Measurements from ENCODE around the gene GCLC.
A peak's percentile ranks its signal among the peaks of the same experiment; 100 is the strongest.
"Not testable (repeated sequence)": the region's sequence is repeated elsewhere in the genome, so short reads cannot be mapped to it uniquely, and the experiment has no call there.

The GCLC gene

DNA sequence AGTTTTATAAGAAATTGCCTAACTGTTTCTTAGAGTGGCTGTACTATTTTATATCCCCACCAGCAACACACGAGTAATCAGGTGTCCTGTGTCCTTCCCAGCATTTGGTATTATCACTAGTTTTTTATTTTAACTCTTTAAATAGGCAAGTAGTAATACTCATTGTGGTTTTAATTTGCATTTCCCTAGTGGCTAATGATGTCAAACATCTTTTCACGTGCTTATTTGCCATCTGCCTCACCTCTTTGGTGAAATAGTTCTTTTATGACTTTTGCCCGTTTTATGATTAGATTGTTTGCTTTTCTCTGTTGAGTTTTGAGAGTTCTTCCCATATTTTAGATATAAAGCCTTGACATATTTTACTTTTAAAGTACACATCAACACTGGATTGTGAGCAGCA, 57.8 kb downstream of the GCLC start:
- no peak for DNase-seq

DNA sequence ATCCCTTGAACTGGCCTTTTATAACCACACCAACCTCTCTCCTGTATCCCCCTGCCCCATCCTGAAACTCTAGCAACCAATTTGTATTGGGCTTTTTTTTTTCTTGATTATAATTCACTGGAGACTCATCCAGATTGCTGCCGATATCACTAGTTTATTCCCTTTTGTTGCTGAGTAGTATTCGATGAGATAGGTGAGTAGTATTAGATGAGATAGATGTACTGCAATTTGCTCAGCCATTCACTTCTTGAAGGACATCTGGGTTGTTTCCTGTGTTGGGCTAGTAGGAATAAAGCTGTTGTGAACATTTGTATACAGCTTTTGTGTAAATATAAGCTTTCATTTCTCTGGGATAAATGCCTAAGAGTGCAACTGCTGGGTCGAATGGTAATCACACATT, 58.2 kb downstream of the GCLC start:
- DNase-seq: no peak

DNA sequence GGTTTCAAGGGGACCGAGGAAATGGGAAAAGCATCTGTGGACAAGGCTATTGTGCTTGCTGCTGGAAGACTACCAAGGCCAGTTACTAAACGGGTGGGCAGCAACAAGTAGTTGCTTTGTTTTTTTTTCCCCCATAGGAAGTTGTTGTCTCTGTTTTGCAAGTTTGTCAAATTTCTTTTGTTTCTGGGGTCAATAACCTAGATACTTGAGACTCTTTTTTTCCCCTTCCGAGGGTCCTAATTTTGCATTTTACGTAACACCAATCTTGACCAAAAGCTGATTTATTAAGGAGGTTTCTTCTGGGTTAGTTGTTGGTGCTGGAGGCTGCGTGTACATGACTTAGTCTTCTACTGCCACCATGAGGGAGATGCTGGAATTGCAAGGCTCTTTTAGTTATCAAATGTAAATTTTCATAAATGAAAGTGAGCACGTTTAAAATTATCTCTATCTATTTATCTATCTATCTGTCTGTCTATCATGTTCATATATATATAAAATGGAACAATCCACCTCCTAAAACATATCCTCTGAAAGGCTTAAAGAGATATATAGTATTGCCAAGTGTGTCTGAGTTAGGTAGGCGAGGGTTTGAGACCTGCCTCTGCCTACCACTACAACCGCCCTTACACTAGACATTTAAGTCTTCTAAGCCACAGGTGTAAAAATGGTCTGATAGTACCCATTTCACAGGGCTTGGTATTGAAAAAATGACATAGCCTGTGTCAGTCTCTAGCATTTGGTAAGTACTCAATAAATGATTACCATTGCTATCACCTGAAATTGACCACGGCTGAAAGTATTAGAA, 60.2 kb downstream of the GCLC start:
- peak; percentile 37 for DNase-seq

DNA sequence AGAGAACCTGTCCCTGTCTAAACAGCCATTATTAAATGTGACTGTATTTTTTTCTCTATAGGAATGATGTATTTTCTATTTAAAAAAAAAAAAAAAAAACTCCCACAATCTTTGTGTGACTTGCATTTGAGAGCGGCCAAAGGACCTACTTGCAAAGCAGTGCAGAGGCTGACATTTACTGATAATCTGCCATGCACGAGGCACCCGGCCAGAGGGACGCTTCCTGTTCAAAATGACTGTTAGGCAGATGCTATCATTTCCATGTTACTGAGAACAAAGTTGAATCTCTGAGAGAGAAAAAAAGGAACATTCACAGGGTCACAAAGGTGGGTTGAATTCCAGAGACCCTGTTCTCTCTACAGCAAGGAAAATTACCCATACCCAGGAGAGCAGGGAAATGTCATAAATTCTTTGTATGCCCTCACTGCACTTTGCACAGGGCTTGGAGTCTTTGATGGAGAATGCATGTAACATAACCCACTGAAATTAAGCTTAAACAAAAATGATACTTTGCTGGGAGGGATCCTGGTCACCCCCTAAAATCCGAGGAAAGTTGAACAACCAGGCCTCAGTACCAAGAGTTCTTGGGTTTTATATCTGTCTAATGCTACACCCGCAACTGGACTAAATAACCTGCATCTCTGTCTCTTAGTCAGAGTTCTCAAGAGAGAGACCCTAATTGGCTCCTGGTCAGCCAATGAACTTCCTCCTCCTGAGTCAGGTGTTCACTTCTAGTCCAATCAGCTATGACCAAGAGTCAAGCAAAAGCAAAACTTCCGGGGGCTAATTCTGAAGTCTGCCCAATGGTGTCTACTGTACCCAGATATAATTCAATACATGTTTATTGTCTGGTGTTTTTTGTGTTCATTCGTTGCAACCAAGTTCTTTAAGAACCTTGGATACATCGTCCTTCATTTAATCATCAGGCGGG, 61.2 kb downstream of the GCLC start:
- DNase-seq: peak; percentile 31

DNA sequence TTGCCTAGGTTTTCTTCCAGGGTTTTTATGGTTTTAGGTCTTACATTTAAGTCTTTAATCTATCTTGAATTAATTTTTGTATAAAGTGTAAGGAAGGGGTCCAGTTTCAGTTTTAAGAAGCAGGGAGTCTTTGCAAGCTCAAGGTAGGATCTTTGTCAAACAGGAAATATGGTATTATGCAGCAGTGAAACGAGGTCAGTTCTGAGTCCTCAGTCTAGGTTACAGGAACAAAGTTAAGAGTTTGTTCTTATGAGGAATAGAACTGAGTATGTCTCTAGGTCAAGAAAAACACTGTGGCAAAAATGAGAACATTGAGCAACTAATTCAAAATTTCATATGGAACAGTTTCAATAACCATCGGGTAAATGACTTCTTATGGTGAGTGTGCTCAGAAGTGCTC, 63.6 kb downstream of the GCLC start:
- no peak for DNase-seq

DNA sequence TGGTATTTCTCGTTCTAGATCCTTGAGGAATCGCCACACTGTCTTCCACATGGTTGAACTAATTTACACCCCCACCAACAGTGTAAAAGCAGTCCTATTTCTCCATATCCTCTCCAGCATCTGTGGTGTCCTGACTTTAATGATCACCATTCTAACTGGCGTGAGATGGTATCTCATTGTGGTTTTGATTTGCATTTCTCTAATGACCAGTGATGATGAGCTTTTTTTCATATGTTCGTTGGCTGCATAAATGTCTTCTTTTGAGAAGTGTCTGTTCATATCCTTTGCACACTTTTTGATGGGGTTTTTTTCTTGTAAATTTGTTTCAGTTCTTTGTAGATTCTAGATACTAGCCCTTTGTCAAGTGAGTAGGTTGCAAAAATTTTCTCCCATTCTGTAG, 64.1 kb downstream of the GCLC start:
- not testable (repeated sequence) for DNase-seq

DNA sequence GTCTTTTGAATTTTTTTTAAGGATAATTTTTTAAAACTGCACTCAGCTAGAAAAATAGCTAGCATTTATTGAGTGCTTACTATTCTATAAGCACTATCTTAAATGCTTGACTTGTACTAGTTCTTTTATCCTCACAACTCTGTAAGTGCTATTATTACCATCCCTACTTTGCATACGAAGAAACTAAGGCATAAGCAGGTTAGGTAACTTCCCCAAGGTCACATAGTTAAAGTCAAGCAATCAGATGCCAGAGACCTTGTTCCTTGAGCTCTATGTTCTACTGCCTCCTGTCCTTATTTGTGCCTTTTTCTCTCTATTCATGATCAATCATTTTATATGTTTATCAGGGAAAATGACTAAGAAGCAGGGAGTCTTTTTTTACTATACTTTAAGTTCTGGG, 65.0 kb downstream of the GCLC start:
- DNase-seq: no peak

DNA sequence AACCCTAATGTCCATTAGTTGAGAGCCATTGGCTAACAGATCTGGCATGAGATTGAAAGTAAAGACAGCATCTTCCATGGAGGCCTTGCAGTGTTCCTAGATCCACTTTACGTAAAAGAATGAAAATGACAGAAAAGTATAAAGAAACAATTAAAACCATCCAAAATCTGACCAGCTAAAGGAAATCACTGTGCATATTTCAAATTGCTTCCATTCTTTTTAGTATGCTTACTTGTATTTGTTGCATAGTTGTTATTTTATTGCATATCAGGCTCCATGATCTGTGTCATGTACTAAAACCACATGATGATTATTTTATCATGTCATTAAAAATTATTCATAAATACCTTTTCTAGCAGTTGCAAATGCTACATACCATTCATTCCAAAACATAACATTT, 67.9 kb downstream of the GCLC start:
- DNase-seq: no peak

DNA sequence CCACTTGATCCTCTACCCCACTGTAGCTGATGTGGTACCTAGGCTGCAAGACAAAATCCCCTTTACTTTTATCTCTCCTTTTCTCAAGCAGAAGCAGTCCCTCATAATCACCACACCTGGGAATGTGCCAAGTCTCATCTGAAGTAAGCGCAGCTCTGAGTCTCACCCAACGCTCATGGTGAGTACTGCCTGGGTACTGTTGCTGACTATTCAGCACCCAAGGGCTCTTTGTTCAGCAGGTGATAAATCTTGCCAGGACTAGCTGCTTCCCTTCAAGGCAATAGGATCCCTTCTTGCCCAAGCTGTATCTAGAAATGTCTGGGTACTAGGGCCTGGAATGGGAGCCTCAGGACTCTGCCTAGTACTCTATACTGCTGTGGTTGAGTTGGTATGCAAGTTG, 70.9 kb downstream of the GCLC start:
- DNase-seq: no peak

DNA sequence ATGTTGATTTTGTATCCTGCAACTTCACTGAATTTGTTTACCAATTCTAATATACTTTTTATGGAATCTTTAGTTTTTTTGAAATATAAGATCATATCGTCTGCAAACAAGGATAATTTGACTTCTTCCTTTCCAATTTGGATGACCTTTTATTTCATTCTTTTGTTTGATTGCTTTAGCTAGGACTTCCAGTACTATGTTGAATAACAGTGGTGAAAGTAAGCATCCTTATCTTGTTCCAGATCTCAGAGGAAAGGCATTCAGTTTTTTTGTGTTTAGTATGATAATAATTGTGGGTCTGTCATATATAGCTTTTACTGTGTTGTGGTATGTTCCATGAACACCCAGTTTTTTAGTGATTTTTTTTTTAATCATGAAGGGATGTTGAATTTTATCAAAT, 75.7 kb downstream of the GCLC start:
- DNase-seq: no peak

DNA sequence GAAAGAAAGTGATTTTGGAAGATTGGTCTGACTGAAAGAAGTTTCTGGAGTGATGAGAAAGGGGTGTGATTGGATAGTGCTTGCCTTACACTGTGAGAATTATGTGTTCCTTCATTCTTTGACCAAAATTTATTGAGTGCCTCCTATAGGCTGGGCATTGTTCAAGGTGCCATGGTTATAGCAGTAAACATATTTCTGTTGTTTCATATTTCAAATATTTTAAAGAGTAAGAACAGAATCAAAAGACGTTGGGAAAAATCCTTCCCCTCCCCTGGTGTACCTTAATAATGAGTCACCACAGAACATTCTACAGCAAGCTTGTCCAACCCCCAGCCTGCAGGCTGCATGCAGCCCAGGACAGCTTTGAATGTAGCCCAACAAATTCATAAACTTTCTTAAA, 78.6 kb downstream of the GCLC start:
- DNase-seq: no peak

DNA sequence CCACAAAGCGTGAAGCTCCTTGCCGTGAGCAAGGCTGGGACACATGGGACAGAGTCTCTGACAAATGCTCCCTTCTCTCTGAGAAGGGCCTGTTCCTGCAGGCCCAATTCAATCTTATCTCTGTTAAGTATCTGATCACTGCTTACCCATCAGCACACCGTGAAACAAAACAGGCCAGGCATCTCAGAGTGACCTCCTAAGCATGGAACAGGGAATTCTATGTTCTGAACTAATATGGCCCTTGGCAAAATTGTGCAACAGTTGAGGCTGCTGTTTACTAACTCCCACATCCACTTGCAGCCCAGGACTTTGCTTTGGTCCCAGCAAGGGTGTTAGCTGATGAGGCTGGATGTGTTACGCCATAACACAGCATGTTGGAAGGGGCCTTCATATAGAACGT, 79.2 kb downstream of the GCLC start:
- DNase-seq: no peak

DNA sequence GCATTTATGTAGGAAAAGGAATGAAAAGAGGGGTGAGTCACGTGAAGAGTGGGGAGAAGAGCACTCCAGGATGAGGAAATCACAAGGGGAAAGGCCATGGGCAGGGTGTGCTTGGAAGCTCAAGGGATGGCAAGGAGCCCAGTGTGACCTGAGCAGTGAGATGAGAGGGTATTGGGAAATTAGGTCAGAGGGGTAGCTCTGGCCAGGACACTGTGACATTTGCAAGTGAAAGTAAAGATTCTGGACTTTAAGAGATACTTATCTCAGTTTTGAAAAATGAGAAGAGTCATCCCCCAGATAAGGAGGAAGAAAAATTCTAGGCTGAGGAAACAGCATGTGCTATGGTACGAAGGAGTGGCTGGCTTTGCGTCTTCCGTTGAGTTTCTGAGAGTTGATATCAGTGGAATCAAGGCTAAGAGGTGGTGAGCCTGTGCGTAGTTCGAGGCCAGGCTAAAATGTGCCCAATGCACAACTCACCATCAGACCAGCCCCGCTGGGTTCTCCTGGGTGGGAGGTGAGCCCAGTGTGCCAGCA, 79.9 kb downstream of the GCLC start:
- no peak for DNase-seq

DNA sequence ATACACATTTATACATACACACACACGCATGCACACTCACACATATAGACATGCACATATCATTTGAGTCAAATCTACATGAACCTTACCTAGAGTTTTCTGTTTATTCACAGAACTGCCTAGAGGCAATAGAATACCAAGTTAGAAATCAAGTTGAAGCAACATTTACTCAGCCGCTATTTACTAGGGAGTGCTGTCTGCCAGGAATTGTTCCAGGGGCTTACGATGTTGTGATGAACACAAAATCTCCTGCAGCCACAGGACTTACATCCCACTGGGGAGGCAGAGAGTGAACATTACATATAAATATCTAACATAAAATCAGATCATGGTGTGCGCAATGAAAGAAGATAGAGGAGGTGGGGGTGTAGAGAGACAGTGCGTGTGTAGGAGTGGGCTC, 80.4 kb downstream of the GCLC start:
- DNase-seq: no peak

DNA sequence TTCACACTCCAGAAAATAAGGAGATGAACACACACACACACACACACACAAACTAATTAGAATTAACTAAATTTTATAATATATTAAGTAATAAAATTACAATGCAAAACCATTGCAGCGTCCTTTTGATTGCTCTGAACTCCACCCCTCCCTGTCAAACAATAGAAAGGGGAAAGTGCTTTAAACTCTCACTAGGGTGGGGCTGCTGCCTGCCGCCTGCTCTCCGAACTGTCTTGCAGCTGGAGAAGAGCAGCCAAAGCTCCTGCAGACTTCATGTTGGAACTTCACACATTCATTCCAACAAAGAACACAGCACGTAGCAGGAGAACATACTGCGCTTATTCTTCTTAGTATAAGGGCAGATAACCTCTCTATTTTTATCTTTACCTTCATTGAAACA, 83.2 kb downstream of the GCLC start:
- no peak for DNase-seq

DNA sequence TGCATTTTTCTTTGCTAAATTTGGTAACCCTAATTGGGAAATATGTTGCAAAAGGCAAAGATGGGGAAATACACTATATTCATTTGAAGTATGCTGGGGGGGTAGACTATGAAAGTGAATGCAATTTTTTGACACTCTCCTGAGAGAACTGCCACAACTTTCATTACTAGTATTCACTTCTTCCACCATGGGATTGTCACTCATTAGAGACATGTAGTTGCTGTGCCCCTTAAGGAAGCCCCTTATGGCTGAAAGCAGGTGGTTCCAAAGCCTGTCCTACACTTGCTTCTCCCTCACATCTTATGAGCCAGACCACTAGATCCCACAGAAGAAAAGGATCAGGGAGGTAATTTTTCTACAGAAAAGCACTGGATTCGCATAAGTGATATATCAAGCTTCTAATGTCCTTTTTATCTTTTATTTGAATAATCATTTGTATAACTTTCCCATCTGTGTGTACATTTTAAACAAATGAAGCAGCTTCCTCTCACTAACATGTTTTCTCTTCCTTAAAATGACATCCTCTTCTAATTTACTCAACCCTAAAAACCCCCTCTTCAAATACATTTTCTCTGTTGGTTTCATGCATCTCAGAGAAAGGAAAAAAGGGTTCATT, 83.8 kb downstream of the GCLC start:
- DNase-seq: no peak

DNA sequence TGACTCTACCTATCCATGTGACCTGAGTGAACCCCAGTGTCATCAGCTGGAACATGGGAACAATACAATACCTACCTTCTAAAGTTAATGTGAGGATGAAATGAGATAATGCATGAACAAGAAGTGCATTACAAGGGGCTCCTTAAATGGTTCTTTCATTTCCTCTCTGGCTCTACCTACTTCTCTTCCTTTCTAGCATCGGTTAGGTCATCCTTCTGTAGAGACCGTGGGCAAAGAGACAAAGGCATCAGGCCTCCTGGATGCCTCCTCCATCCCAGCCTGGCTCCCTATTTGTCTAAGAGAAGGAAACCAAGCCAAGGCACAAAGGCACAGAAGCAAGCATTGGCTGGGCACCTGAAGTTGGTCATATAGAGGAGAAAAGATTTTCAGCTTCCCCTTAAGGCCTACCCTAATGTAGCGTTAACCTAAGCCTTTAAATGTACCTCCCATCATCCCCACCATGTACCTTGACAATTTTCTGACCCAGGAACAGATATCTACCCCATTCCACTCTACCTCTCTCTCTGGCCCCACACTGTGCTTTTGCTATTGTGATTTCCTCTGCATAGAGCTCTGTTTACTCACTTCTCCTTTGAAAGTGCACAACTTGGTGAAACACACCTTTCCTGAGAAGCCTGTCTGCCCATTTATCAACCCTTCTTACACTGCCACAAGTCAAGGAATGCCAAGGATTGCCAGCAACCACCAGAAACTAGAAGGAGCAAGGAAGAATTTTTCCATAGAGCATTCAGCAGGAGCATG, 86.6 kb downstream of the GCLC start:
- DNase-seq: no peak

DNA sequence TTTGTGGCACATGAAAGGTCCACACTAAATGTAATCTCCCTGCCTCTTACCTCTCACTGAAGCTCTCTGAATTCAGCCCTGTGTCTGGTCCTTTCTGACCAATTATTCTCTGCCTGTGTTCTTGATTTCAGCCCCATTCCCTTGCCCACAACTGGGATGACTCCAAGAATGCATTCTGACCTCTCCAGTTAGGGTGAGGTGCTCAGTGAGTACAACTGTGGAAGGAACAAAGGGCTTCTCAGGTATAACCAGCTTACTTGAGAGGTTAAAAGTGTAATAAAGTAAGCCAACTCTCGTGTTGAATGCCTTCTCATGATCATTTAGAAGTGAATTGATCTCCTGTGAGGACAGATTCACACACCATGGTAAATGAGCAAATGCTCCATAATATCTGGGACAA, 88.1 kb downstream of the GCLC start:
- no peak for DNase-seq

DNA sequence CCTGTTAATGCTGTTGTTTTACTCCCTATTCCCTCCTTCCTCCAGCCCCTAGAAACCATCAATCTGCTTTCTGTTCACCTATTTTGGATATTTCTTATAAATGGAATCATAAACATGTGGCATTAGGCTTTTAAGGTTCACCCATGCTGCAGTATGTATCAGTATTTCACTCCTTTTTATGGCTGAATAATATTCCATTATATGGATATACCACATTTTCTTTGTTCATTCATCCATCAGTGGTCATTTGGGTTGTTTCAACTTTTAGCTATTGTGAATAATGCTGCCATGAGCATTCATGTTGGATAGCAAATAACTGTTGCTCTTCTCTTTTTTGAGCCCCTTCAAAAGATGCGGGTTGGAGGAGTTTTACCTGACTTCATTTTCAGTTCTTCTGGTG, 89.2 kb downstream of the GCLC start:
- no peak for DNase-seq

DNA sequence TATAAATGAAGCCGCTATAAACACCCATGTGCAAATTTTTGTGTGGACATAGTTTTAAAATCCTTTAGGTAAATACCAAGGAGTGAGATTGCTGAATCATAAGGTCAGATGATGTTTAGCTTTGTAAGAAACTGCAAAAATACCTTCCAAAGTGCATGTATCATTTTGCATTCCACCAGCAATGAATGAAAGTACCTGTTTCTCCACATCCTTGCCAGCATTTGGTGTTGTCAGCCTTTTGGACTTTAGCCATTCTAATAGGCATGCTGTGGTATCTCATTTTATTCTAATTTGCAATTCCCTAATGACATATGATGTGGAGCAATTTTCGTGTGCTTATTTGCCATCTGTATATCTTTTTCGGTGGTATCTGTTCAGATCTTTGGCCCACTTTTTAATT, 93.7 kb downstream of the GCLC start:
- no peak for DNase-seq

DNA sequence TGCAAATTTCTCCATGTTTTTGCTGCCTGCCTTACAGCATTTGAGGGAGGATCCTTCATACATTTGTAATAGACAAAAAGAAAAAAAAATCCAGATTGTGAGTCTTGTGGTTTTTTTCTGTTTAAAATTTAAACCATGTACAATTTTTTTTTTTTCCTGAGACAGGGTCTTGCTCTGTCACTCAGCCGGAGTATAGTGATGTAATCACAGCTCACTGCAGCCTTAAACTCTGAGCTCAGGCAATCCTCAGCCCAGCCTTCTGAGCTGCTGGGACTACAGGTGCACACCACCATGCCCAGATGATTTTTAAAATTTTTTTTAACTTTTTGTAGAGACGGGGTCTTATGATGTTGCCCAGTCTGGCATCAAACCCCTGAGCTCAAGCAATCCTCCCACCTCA, 97.0 kb downstream of the GCLC start:
- no peak for DNase-seq

Measured in GDM1 (cell line).